Sigmoid colon (tissue), 4 donors: ENCODE results near the gene RIPPLY1.

Source experiments
- CTCF ChIP-seq, 4 experiments: fragments of 450-650 bp in 3 of 4; fragments of 200-600 bp in 1 of 4; IDR thresholded peaks; one replicate each; pipeline ENCODE4 v1.5.1; 2016 to 2019; ENCODE audit warnings: antibody characterized with exemption in 4 of 4, mild to moderate bottlenecking in 3 of 4, moderate library complexity in 2 of 4
- EP300 ChIP-seq, 4 donors: sonication (generic); formaldehyde crosslinking; IDR thresholded peaks; one replicate each; pipeline ENCODE4 v1.6.1; 2017; ENCODE audit warnings: antibody characterized with exemption in 4 of 4
- POLR2A ChIP-seq, 2 donors: fragments of 450-650 bp; IDR thresholded peaks; one replicate each; pipeline ENCODE4 v1.6.1; 2016; ENCODE audit warnings: antibody characterized with exemption in 2 of 2, mild to moderate bottlenecking in 2 of 2, moderate library complexity in 2 of 2
- POLR2AphosphoS5 ChIP-seq, 4 donors: sonication (generic); formaldehyde crosslinking; IDR thresholded peaks; one replicate each; pipeline ENCODE4 v1.6.1; 2017; ENCODE audit warnings: antibody characterized with exemption in 4 of 4

GRCh38 chrX:106863697-106864096, 39.4 kb downstream of the RIPPLY1 start:
- no peak for TF ChIP-seq CTCF (IDR thresholded peaks at IDR 0.05)
- TF ChIP-seq POLR2A (IDR thresholded peaks at IDR 0.05) = no peak
- TF ChIP-seq POLR2AphosphoS5 (IDR thresholded peaks at IDR 0.05) = no peak
- no peak for TF ChIP-seq EP300 (IDR thresholded peaks at IDR 0.05)
